ENCODE measurements around the gene P2RX3.
A peak's percentile ranks its signal among the peaks of the same experiment; 100 is the strongest.
"Not testable (repeated sequence)": the region's sequence is repeated elsewhere in the genome, so short reads cannot be mapped to it uniquely, and the experiment has no call there.

Gene P2RX3

DNA sequence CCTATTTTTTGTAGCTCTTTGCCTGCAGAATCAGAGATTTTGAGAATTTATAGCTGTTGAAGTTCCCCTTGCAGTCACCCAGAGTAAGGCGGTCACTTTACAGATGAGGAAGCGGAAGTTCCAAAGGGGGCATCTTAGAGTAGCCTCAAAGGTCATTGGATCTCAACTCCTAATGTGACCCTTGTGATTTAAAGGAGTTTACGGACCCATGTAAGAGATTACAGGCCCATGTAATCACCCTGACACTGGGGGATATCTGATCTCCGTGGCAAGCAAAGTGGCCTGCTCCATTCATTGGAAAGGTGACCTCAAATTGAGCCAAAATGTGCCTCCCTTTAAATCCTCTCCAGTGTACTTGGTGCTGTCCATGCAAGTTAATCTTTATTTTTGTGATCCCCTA is 15.7 kb downstream of the P2RX3 start:
- no peak for DNase-seq

DNA sequence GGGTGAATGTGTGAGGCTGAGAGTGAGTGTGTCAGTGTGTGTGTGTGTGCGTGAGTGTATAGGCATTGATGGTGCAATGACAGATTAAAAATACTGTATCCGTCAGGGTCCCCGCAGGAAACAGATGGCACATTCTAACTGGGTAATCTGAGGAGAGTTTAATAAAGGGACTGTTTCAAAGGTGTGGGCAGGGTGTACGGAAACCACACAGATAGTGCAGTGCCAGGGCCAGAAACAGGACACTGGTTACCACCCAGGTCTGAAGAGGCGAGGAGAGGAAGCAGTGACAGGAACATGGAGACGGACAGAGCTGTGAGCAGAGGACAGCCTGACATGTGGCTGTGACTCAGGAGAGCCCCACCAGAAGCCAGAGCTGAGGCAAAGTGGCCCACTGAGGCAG is 16.5 kb downstream of the P2RX3 start:
- no peak for DNase-seq

DNA sequence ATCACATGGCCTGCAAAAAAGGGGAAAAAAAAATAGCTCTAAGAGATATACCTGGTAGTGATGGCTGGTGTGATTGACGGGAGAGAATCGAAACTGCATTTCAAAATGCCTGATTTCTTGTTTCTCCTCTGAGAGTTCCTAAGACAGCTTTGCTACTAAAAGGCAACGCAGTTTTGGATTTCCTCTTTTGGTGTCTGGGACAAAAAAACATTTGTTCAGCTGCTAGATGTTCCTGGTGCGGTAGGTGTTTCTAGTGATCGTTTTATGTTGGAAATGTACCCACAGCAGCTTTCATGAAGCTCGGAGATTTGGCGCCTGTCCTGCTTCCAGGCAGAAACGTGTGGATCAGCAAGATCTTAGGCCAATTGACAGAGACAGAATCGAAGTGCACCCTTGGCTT is 18.1 kb downstream of the P2RX3 start:
- DNase-seq, result no peak

DNA sequence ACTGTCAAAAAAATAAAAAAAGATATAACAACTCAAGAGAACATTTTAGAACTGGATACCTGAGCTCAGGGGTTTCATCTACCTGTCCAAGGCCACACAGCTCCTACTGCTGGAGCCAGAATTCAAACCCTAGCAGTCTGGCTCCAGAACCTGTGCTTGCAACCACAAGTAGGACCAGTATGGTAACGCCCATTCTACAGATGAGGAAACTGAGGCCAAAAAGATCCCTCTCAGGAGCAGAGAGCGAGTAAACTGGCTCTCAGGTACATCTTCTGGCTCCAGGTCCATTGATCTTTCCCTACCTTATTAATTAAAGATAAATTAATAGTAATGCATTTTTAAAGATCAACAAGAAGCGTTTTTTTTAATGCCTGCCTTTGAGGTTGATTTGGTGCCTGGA is 19.2 kb downstream of the P2RX3 start:
- no peak for DNase-seq

DNA sequence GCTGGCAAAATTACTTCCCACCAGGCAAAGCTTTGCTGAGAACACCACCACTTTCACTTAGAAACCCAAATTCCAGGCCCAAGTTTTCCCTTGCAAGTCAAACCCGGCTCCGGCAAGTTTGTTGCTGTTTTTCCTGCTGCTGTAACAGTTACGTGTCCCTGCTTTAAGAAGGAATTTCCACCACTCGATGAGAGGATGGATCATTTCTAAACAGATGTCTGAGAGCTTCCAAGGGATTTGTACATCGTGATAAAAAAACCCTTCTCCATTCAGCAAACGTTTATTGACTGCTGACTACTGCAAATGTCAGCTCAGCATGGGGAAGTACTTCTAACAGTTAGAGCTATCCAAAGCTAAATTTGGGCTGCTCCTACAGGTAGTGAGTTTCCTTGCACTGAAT is 19.7 kb downstream of the P2RX3 start:
- DNase-seq, result no peak

DNA sequence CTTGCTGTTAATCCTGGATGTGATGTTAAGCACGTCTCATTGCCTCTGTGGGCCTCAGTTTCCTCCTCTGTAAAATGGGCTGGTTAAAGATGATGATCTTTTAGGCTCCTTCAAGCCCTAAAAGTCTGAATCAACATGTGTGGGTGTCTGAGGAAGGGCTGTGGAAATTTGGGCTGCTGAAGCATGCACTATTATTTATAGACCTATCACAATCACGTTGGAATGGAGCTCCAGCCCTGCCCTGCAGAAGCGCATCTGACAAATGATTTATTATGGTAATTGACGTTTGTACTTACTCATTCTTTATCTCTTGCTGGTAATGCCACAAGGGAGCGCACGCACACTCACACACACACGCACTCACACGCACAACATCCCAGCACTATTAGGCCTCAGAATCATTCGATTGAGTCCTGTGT is 20.4 kb downstream of the P2RX3 start:
- DNase-seq, result no peak

GRCh38 chr11:57358991-57359390 is 20.8 kb downstream of the P2RX3 start:
- DNase-seq, result no peak

GRCh38 chr11:57359396-57359795 is 21.2 kb downstream of the P2RX3 start:
- no peak for DNase-seq

DNA sequence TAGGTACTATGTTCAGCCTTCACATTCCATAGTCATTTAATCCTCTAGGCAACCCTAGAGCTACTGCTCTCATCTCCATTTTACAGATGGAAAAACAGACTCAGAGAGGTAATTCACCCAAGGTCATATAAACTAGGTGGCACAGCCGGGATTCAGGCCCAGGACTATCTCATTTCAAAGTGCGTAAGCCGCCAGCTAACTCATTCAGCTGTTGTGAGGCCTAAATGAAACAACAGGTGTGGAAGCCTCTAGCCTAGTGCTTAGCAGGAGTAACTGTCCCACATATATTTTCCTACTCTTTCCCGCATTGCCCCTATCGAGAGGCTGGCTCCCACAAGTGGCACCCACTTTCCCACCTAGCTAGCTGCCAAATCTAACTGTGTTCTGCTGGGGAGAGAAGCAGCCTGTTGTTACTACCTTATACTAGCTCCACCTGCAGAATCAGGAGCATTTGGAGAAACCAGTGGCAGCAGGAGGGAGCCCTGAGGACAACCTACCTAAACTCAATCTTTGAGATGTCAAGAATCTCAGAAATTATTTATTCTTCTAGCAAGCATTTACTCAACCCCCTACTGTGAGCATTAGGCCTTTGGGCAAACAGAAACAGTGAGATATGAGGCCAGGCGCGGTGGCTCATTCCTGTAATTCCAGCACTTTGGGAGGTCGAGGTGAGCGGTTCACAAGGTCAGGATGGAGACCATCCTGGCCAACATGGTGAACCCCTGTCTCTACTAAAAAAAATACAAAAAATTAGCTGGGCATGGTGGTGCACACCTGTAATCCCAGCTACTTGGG is 21.9 kb downstream of the P2RX3 start:
- no peak for DNase-seq

- DNase-seq, result no peak
Observed at GRCh38 chr11:57360991-57361390, 22.8 kb downstream of the P2RX3 start.

DNA sequence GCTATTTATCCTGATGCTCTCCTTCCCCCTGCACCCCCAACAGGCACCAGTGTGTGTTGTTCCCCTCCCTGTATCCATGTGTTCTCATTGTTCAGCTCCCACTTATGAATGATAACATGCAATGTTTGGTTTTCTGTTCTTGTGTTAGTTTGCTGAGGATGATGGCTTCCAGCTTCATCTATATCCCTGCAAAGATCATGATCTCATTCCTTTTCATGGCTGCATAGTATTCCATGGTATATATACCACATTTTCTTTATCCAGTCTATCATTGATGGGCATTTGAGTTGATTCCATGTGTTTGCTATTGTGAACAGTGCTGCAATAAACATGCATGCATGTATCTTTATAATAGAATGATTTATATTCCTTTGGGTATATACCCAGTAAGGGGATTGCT is 23.3 kb downstream of the P2RX3 start:
- not testable (repeated sequence) for DNase-seq

DNA sequence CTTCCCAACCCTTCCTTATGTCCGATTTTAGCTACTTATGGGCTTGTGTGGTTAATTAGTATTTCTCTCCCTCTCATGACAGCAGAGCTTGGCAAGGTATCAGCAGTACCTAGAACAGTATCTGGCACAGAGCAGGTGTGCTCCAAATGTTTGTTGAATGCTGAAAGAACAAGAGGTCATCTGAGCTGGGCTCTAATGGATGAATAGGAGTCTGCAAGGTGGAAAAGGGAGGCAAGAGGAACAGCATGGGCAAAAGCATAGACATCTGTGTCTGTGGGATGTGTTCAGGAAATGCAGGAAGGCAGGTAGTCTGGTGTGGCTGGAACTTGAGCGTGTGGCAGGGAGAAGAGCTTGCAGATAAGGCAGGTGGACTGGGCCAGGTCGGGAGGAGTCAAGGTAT is 23.8 kb downstream of the P2RX3 start:
- DNase-seq, result no peak

GRCh38 chr11:57363131-57364080 is 25.3 kb downstream of the P2RX3 start:
- no peak for DNase-seq

DNA sequence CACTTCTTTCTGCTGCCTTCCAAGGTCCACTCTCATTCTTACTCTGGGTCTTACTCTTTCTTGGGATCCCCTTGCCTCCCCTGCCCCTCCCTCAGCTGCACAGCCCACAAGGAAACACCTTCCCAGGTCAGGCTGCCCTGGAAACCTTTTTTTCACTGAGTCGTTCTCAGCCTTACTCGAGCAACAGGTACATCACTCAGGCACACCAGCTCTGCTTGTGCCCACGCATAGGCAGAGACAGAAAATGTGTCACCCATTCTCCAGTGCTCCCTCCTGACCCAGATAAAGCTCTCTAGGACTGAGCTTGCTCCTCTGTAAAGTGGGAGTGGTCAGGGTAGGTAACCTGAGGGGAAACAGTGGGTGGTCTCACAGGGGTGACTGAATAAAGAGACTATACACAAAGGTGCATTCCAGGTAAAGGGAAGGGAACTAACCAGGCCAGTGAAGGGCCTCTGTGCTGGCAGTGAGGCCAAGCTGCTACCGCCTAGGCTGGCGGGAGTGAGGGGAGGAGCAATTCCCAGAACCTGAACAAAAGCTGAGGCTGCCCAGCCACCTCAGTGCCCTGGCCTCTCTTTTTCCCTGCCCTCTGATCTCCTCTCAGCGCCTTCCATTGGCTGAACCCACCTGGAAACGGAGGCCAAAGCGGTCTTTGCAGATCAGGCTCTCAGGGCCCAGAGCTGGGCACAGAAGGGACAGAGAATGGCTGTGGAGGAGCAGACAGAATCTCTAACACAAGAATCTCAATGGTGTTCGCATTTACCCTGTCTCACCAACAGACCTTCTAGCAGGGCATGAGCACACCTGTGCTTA is 26.9 kb downstream of the P2RX3 start:
- DNase-seq, result no peak

DNA sequence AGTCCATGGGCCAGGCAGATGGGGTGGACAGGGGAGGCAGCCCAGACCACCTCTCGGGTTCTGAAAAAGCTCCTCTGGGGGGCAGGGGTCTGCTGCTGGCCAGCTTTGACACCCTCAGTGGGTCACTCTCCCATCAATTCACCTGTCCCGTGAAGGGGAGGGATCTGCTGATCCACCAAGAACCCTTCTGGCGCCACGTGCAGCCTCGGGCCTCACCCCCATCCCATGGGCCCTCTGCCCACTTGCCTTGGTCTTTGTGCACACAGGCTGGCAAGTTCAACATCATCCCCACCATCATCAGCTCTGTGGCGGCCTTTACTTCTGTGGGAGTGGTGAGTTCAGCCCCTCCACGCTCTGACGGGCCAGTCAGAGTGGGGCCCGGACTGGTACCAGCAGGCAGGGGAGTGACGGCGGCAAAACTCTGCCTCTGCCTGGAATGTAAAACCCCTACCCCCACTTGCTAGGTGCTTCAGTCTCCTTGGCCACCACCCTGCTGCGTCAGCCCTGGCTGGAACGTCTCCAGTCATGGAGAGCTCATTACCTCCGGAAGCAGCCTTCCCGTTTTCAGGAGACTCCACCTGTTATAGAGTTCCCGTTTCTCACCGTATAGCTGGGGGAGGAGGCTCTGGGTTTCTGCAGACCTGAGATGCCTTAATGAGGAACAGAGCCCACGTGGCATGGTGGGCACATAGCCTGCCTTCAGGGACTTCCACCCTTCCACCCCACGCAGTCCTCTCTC is 30.1 kb downstream of the P2RX3 start:
- peak; percentile 63 for DNase-seq

DNA sequence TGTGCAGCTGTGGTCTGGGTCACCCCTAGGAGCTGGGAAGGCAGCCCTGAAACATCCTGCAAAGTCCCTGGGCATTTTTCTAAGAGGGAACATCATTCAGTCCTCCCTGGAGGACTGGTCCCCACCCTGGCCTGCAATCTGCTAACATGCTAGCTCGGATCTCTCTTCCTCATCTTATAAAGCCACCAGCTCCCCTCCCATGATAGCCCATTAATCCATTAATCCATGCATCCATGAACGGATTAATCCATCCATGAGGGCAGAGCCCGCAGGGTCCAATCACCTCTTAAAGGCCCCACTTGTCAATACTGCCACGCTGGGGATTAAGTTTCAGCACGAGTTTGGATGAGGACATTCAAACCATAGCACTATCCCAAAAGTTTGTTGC is 30.7 kb downstream of the P2RX3 start:
- no peak for DNase-seq

DNA sequence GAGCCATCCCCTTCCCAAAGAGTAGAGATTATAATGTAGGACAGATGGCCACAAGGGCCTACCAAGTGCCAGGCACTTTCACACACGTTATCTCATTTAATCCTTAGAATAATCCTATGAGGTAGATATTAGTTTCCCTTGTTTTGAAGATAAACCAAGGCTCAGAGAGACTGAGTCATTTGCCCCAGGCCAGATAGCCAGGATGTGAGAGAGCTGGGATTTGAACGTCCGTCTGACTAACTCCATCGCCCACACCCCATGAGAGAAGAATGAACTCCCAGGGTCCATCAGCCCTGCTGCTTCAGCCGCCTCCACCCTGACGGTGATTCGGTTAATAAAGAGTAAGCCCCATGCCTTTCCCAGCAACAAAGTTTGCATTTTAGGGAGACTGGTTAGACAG is 32.1 kb downstream of the P2RX3 start:
- no peak for DNase-seq

GRCh38 chr11:57370941-57371340 is 32.8 kb downstream of the P2RX3 start:
- DNase-seq, result no peak

DNA sequence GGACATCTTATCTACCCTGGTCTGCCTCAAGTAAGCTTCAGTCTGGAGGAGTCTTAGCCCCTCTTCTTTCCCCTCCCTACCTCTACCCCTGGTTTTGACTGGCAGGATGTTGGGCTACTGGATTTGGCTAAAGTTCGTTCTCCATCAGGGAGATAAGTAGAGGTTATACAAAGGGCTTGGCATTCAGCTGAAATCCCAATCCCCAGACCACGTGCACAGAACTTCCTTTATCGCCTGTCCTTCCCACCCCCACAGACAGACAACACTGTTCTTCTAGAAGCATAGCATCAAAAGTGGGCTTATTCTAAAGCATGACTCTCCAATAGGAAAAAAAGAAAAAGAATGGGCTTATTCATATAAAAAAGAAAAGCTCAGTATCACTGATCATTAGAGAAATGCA is 35.0 kb downstream of the P2RX3 start:
- DNase-seq, result no peak

GRCh38 chr11:57374966-57375365 is 36.8 kb downstream of the P2RX3 start:
- no peak for DNase-seq

DNA sequence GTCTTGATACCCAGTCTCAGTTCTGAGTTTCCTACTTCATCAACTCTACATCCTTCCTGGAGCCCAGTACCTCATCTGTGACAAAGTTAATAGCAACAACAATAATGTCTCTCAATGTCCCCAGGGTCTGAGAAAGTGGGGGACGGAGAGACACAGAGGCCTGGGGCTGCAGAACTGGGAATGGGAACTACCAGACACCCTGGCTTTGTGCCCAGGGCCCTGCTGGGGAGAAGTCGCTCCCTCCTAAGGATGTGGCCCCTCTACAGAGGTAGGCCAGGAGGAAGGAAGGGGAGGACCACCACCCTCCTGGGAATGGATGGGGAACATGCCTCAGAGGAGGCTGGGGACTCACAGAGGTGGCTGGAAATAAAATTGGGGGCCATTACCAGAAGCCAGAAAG is 37.3 kb downstream of the P2RX3 start:
- DNase-seq, result no peak
